GM19099 (cell line): Measurements from ENCODE around the gene SNORC.

Experiments used
- POLR2A ChIP-seq: IDR thresholded peaks from 3 replicates; pipeline ENCODE4 v1.6.1; 2011; ENCODE audit warnings: low read depth; ENCODE audit not compliant: insufficient read length; ENCODE audit errors: extremely low read depth

SNORC gene

DNA sequence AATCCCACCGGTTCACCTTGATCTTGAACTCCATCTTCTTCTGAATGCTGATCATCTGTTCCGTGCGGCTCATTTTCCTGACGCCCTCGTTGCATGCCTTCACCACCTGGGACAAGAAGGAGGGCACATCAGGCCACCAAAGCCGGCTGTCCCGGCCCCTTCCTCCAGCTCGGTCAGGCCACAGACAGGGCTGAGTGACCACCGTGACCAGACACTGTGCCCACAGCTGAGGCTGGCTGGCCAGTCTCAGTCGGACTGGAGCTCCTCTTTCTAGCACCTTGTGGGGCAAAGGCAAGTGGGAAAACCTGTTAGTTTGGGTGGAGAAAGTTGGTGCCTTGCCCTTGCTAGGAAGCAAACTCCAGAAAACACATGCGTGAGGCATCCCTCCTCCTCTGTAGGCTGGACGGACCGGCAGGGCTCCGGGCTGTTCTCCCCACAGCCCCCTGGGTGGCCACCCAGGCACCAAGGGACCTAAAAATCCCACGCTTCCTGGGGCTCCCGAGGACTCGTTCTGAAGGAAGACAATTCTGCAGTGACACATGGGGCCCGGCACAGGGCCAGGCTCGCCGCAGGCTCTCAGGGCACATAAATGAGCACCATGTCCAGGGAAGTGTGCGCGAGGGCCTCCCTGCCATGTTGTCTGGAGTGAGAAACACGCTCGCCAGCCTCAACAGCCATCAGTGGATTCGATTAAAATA is 15.3 kb downstream of the SNORC start:
- no peak for TF ChIP-seq POLR2A

DNA sequence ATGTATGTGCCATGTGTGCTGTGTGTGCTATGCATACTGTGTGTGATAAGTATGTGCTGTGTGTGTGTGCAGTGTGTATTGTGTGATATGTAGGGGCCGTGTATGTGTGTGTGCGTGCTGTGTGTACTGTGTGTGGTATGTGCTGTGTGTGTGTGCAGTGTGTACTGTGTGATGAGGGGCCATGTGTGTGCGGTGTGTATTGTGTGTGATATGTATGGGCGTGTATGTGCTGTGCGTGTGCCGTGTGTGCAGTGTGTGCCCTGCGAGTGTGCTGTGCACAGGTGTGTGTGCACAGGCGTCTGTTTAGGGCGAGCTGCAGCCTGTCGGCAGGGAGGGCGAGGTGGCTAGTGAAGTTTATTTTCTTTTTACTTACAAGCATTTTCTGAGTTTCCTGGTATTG is 16.1 kb downstream of the SNORC start:
- no peak for TF ChIP-seq POLR2A

DNA sequence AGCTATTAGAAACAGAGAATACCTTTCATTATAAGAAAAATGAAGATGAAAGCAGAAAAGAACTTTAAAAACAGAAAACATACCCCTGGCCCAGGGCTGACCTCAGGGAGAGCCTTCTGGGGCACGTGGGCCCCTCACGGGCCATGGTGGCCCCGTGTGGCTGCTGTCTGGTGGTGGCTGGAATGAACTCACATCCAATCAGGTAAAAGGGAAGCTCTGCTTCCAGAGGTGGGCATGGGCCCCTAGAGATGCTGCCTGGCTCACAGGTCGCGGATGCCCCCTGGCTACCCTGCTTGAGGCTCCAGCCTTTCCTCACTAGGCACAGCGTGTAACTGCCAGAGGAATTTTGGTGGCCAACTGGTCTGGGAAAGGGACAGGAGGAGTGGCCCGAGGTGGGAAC is 16.6 kb downstream of the SNORC start:
- TF ChIP-seq POLR2A = no peak

DNA sequence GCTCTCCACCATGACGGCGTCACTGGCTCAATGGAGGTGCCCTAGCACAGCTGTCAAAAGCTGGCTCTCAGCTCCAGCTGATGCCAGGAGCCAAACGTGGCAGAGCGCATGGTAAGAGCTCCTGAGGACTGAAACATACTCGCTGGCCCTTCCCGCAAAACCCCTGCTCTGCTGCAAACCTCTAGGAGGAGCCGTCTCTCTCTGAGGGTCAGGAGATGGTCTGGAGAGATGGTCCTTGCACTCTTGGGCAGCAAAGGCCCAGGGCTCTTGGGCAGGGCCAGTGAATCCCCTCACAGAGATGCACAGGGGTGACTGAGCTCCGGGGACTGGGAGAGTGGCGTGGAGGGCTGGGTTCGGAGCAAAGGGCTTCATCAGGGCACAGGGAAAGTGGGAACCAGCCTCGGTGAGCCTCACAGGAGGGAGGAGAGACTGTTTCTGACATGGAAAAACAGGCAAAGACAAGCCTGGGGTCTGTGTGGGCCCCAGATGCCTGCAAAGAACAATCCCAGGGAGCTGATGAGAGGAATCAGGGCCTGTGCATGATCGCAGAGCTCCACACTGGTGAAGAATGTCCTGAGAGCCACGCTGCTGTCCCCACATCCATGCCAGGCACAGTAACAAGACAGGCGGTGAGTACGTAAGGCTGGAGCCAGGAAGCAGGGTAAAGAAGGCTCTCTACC is 17.2 kb downstream of the SNORC start:
- TF ChIP-seq POLR2A = no peak

DNA sequence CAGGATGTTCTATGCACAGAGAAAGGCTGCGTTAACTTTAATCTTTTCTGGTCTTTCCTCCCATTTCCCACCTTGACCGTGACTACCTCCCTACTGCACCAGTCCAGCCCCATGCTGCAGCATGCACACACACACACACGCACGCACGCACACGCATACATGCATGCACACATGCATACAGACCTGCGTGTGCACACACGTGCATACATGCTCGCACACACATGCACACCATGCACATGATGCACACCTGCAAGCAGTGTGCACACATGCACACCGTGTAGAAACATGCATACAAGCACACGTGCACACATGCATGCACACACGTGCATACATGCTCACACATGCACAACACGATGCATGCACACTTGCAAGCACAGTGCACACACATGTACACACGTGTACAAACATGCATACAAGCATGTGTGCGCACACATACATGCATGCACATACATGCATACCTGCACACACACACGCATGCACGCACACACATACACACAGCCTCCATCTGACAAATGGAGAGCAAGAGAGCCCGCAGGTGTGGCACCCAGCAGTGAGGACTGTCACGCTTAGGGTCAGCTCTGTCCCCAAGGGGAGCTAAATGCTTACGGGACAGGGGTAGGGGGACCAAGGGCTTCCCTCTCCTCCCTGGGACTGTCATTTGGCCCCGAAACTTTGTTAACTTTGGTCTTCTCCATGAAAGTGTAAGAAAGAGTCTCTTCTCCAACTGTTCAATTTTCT is 18.2 kb downstream of the SNORC start:
- TF ChIP-seq POLR2A = no peak

DNA sequence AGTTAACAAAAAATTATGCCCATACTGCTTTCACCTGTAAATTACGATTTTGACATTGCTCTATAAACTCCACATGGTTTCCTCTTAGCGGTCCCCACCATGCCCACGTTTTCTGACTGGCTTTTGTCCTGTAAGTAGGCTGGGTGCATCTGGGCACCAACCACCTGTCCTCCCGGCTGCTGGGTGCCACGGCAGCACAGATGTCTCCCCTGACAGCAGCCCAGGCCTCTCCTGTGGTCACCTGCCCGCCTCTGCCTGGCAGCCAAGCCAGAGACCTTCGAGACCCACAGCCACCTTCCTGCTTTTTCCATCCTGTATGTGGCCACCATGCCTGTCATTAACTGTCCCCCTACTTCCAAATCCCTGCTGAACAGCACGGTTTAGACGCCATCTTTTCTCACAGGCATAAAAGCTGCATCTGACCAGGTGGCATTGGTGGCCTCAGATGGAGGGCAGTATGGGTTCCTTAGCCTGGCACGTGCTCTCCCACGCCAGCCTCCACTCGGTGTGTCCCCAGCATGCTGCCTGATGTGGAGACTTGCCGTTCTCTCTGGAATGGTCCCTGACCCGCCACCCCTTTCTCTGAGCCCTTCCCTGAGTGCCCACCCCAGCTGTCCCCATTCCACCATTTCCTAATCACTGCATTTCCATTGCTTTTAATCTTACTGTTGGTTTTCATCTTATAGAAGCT is 18.9 kb downstream of the SNORC start:
- no peak for TF ChIP-seq POLR2A

DNA sequence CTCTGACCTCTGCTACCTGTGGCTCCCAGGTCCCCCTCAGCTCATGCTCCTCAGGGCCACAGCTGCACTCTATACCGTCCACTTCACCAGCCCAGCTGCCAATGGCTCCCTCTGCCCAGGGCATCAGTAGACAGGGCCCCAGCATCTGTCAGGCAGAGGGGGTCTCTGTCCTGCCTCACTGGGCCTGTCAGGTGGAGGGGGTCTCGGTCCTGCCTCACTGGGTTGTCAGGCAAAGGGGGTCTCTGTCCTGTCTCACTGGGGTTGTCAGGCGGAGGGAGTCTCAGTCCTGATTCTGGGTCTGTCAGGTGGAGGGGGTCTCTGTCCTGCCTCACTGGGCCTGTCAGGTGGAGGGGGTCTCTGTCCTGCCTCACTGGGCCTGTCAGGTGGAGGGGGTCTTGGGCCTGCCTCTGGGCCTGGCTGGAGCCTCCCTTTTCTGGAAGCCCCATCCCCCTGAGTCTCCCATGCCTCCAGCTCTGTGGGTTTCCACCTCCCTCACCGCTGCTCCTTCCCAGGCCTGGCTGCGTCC is 19.9 kb downstream of the SNORC start:
- TF ChIP-seq POLR2A = no peak

DNA sequence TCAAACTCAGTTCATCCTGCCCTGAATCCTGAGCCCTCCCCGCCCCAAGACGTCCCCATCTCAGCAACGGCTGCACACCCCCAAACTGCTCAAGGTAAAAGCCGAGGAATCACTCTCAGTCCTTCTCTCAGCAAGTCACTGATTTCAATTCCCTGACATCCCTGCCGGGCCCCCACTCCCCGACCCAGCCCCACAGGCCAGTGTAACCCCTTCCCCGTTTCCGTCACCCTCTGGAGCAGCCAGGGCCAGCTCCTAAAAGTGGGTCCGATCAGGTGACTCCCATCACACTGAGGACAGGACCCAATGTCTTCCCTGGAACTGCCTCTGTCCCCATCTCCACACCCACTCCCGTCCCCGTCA is 20.5 kb downstream of the SNORC start:
- no peak for TF ChIP-seq POLR2A

DNA sequence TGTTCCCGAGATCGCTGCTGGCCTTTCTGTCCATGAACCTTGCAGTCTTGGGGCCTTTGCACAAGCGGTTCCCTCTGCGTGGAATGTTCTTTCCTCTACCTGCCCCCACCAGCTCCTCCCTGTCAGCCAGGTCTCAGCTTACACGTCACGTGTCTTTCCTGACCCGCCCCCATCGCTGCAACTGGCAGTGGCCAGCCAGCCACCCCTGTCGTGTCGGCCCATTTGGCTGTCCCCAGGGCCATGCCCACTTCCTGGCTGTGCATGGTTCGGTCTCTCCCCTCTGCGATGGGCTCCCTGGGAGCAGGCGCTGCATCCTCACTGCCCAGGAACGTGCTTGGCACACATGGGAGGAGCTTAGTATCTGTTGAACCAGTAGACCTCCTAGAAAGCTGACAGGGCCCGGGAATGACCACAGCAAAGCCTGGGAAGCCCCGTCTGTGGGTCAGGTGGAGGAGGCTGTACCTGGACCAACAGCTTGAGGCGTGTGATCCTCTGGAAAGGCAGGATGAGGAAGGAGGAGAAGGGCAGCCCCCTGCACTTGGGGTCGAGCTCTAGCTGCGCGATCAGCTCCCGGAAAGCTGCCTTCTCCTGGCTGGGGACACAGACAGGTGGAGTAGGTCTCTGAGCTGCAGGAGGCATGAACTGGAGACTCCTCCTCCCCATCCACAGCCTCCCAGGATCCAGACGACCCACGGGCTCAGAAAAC is 21.0 kb downstream of the SNORC start:
- TF ChIP-seq POLR2A = no peak

DNA sequence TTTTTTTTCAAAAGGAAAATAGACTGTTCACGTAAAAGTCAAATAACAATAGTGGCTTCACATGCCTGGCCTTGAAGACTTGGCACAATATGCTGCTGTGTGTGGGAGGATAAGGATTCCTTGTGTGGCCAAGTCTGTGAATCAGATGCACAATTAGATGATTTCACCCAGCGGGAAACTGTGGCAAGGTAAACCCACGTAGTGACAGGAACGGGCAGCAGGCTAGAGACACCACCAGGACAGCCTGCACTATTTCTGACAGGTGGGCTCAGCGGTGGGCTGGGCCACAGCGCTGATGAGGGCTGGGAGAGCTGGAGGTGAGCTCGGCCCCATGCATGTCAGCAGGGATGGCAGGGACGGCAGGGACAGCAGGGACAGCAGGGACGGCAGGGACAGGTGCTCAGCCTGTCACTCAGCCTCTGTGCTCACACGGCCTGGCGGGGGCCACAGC is 21.6 kb downstream of the SNORC start:
- TF ChIP-seq POLR2A = no peak

DNA sequence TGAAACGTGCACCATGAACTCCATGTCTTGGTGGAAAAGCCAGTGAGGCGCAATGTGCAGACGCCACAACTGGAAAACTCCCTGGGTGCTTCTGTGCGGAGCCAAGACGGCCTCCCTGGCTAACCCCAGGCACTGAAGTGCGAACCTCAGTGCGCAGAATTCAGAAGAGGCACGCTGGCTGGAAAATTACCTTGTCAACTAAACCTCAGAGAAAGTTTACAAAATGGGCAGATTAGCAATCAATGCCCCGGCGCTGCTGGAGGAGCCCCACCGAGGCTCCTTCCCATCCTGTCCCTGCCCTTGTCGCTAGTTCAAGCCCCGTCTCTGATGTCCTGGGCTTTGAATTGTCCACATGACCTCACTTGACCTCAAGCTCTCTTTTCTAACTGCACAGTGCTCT is 22.2 kb downstream of the SNORC start:
- TF ChIP-seq POLR2A = no peak

DNA sequence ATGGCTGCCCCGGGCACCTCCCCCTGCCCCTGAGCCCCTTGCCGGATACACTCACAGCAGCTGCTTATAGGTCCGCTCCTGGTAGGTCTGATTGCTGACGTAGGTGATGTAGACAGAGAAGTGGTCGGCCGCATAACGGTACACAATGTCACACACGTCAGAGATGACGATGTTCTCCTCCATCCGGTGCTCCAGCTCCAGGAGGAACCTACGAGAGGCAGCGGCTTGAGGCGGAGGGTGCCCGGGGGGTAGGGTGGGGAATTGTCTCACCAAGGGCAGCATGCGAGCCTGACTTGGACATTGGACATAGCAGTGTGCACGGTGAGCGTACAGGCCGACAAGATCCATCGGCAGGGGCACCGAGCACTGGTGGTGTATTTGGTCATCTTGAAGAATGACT is 22.8 kb downstream of the SNORC start:
- no peak for TF ChIP-seq POLR2A

DNA sequence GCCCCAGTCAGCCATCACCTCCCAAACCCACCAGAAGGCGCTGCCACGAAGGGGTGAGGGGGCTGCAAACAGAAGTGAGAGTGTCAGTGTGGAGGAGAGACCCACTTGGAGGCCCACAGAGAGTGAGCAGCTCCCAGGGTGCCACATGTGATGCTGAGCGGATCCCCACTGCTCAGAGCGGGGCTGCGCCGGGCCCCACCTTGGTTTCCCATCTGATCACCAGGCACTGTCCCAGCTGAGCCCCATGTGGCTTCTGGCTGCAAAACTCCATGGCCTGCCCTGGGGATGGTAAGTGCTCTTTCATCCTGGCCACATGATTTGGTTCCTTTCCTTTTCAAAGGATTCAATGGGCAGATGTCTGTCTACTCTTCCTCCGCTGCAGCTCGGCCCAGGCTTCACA is 23.8 kb downstream of the SNORC start:
- no peak for TF ChIP-seq POLR2A

DNA sequence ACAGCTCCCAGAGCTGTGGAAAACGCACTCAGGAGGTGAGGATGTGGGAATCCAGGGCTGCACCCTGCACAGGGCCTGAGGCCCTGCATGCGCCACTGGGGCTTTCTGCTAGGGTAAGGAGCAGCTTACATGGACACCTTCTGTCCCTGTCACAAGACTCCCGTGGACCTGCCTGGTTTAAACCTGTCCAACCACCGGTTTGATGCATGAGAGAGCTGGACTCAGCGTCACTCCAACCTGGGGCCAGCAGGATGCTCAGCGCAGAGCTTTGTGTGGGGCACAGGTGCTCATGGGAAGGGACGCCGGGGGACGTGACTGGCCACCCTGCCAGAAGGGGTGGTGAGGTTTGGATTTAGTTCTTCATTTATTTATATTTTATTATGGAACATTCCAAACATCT is 24.2 kb downstream of the SNORC start:
- TF ChIP-seq POLR2A = no peak

DNA sequence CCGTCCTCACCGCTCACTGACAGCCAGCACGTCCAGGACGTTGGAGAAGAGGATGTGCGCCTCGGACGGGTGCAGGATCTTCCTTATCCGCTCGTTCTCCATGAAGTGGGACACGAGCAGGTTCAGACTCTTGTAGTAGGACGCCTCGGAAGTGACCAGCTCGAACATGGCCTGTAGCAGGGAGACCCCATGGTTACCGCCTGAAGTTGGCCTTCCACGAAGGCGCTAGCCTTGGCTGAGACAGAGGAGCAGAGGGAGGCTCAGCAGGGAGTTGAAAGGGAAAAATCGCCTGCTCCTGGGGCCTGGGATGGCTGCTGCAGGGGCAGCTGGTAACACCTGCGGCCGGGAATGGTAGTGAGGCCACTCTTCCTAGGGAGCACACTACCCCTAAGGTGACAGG is 24.7 kb downstream of the SNORC start:
- TF ChIP-seq POLR2A = no peak
